GM18511 (cell line): ENCODE data around the gene AGER.
"Not testable (repeated sequence)": the region's sequence is repeated elsewhere in the genome, so short reads cannot be mapped to it uniquely, and the experiment has no call there.

Experiments
- ATAC-seq: cut with Tn5 transposase; IDR thresholded peaks from one replicate; pipeline ENCODE4 v1.9.1; 2021; ENCODE audit warnings: mild to moderate bottlenecking, moderate library complexity; ENCODE audit not compliant: unreplicated experiment

The AGER gene

GRCh38 chr6:32184084-32184640, at the start of gene AGER:
Gene AGER, minus strand, starts transcription at chr6:32184253. Its CDS starts 31 bp downstream, at chr6:32184222.
- no peak for ATAC-seq

GRCh38 chr6:32226434-32226833, 42.4 kb upstream of the AGER start:
- no peak for ATAC-seq

GRCh38 chr6:32224696-32225095, 40.6 kb upstream of the AGER start:
- peak; percentile 50 for ATAC-seq

GRCh38 chr6:32223258-32224235, 39.5 kb upstream of the AGER start, which contains the start of gene NOTCH4:
Gene NOTCH4, minus strand, starts transcription at chr6:32224067. Its CDS starts 139 bp downstream, at chr6:32223928.
- ATAC-seq = no peak

DNA sequence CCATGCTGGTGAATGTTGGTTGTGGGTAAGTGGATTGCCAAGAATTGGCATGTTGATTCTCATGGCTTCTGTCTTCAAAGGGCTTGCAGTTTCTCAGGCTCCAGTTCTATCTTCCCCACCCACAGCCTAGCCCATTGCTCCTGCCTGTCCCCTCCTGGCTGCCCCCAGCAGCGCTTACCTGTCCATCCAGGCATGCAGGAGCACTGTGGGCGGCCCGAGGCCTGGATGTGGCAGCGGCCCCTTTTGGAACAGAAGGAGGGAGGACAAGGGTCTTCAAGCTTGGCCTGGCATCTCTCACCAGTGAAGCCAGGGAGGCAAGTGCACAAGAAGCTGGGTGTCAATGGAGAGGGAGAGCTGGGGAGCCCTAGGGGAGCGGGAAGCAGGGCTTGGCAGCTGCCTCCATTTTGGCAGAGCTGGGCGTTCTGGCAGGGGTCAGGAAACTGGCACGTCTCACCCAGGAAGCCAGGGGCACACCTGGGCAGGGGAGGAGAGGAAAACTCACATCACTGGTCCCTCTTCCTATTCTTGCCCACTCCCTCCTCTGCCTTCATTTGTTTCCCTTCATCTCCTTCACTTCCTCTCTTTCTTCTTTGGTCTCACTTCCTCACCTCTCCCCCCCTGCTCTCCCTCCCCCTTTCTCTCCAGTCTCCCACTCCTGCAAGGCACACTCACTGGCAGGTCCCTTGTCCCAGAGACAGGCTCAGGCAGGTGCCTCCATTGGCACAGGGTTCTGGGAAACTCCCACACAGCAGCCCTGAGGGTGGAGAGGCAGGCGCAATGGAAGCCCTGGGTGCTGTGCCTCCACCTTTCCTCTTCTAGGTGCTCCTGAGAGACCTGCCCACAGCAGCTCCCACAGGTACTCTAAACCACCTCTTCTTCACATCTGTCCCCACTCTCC, 38.5 kb upstream of the AGER start:
- ATAC-seq = no peak

GRCh38 chr6:32220021-32220420, 36.0 kb upstream of the AGER start:
- no peak for ATAC-seq

- ATAC-seq = no peak
Measured at GRCh38 chr6:32218167-32218566, 34.1 kb upstream of the AGER start.

GRCh38 chr6:32216998-32217397, 32.9 kb upstream of the AGER start:
- no peak for ATAC-seq

- ATAC-seq = no peak
Measured at GRCh38 chr6:32216285-32216684, 32.2 kb upstream of the AGER start.

GRCh38 chr6:32215617-32216016, 31.6 kb upstream of the AGER start:
- ATAC-seq = no peak

DNA sequence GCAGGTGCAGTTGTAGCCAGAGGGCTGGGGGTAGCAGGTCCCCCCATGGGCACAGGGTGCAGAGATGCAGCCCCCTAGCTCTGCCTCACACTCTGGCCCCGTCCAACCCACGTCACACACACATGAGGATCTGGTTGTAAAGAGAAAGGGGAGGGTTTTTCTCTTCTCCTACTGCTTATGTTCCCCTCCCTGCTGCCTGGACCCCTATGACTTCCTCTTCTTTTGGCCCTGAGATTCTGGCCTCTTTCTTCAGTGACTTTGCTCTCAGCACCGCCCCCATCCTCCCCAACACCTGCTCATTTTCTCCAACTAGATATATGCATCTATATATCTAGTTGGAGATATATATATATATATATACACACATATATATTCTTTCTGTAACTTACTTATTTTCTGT, 30.1 kb upstream of the AGER start:
- no peak for ATAC-seq

GRCh38 chr6:32213649-32214048, 29.6 kb upstream of the AGER start:
- no peak for ATAC-seq

GRCh38 chr6:32212076-32212760, 28.2 kb upstream of the AGER start:
- no peak for ATAC-seq

DNA sequence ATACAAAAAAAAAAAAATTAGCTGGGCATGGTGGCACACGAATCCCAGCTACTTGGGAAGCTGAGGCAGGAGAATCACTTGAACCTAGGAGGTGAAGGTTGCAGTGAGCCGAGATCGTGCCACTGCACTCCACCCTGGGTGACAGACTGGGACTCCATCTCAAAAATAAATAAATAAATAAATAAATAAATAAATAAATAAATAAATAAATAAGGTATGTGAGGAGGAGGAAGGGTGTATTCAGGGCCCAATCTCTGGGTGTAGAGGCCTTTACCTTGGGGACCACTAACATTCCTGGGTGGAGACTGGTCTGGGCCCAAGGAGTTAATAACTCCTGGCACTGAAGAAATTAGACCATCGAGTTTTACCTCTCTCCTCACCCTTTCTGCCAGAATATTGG, 27.4 kb upstream of the AGER start:
- not testable (repeated sequence) for ATAC-seq

DNA sequence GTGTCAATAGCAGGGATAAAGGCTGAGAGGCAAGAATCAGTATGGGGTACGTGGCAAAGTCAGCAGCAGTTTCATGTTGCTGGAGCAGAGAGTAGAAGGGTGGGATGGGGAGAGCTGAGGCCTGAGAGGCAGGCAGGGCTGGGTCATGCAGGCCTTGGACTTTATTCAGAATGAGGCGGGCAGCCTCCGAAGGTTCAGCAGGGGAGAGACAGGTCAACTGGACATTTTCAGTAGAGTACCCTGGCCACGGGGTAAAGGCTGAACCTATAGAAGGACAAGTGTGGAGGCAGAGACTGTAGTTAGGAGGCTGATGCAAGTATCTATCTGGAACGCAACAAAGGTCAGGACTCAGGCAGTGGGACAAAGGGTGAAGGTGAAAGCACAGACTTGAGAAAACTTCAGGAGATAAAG, 26.1 kb upstream of the AGER start:
- no peak for ATAC-seq

GRCh38 chr6:32208996-32209395, 24.9 kb upstream of the AGER start:
- ATAC-seq = no peak

DNA sequence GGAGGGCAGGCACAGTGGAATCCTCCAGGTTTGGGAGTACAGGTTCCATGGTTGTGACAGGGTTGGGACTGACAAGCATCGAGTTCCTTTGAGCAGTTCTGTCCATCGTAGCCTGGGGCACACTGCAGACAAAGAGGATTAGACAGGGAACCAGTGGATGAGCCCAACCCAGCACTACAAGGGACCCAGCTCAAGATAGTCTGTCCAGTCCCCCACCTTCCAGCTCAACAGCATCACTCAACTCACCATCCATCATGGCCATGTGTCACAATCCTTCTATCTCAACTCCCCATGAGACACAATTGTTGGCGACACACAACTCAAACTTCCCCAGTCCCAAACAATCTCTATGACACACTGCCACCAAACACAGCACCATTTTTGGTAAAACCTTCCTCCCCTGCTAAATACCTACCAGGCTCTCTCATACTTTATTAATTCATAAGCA, 20.2 kb upstream of the AGER start:
- ATAC-seq = no peak

GRCh38 chr6:32203426-32204267, 19.6 kb upstream of the AGER start:
- ATAC-seq = no peak

GRCh38 chr6:32202186-32202585, 18.1 kb upstream of the AGER start:
- ATAC-seq = no peak
